ENCODE results near the gene SSH2.

DNA sequence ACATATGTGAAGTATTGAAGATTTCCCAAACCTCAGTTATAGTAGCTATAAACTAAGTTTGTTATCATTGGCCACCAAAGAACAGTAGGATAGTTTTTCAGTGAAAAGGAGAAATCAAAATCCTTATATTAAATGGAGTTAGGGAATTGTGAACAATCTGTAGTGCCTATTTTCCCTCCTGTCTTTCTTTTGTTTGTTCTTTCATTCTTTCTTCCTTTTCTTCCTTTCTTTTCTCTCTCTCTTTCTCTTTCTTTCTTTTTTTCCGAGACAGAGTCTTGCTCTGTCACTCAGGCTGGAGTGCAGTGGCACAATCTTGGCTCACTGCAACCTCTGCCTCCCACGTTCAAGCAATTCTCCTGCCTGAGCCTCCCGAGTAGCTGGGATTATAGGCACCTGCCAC, 48.8 kb downstream of the SSH2 start:
- TF ChIP-seq, protein P1, sequence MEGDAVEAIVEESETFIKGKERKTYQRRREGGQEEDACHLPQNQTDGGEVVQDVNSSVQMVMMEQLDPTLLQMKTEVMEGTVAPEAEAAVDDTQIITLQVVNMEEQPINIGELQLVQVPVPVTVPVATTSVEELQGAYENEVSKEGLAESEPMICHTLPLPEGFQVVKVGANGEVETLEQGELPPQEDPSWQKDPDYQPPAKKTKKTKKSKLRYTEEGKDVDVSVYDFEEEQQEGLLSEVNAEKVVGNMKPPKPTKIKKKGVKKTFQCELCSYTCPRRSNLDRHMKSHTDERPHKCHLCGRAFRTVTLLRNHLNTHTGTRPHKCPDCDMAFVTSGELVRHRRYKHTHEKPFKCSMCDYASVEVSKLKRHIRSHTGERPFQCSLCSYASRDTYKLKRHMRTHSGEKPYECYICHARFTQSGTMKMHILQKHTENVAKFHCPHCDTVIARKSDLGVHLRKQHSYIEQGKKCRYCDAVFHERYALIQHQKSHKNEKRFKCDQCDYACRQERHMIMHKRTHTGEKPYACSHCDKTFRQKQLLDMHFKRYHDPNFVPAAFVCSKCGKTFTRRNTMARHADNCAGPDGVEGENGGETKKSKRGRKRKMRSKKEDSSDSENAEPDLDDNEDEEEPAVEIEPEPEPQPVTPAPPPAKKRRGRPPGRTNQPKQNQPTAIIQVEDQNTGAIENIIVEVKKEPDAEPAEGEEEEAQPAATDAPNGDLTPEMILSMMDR (conservative IDR thresholded peaks at IDR 0.05; ENCODE audit: low read depth, low read length) = no peak
- no peak for TF ChIP-seq EZH2 (IDR thresholded peaks at IDR 0.05; ENCODE audit: low read length, unreplicated experiment)

All from PC-3 (cell line).